ENCODE measurements around the gene RPL10L. TPM values are rescaled to one million over a fixed set of nuclear protein-coding genes. Genes with fewer than 3 reads are reported as not detected.

RPL10L gene
- not detected in 2 replicates for total RNA-seq

GRCh38 chr14:46651526-46652144 is at the start of gene RPL10L:
TSS of gene RPL10L (minus strand) at chr14:46651781. CDS start at chr14:46651736, 45 bp downstream.

Measured in regular cardiac myocyte (primary cell).